ENCODE results near the gene EFNA5.

EFNA5 gene

DNA sequence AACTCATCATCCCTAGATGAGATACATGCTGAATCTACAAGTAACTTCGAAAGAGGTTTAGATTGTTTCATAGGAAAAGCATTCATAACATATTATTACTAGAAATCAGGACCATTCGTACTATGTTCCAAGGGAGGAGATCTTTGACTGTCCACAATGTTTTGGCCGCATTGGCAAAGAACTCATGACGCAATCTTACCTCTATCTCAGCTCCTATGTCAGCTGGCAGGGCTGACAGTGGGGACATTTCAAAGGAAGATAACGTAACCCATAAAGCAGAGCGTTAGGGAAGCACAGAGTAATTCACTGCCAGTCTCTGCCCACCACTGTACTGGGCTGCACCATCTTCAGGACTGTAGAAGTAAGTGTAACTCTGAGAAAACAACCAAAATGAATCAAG is 69.7 kb downstream of the EFNA5 start:
- no peak for DNase-seq

- DNase-seq = no peak
Measured at GRCh38 chr5:107598958-107599357, 71.8 kb downstream of the EFNA5 start.

DNA sequence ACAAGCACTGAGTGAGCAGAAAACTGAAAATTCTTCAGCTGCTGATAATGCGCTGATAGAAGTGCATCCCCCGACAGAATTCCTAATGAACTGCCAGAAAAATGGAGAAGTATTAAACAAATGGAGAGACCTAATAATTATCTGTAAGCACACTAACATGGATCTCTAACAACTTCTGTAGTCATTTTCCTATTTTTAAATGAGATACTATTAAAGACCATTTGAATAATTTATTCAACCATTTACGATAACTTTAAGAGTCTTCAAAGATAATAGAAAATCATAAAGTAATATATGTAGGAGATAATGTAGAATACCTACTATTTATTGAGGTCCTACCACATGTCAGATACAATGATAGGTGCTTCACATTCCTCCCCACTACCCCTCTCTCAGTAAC is 72.9 kb downstream of the EFNA5 start:
- no peak for DNase-seq

DNA sequence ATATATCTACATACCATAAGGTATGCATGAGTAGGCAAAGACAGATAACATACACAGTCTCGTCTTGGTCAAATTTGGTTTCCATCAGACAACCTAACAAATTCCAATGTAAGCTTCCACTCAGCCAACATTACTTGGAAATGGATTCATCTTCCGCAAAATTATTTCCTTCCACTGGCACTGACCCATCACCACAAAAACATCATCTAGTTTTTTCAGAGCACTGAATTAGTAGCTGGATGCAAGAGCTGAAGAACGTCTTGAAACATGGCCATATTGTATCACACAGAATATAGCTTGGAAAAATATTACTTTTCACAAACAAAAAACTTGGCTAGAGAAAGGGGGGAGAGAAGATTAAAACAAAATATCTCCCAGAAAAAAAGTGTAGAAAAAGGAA is 73.5 kb downstream of the EFNA5 start:
- DNase-seq = no peak

DNA sequence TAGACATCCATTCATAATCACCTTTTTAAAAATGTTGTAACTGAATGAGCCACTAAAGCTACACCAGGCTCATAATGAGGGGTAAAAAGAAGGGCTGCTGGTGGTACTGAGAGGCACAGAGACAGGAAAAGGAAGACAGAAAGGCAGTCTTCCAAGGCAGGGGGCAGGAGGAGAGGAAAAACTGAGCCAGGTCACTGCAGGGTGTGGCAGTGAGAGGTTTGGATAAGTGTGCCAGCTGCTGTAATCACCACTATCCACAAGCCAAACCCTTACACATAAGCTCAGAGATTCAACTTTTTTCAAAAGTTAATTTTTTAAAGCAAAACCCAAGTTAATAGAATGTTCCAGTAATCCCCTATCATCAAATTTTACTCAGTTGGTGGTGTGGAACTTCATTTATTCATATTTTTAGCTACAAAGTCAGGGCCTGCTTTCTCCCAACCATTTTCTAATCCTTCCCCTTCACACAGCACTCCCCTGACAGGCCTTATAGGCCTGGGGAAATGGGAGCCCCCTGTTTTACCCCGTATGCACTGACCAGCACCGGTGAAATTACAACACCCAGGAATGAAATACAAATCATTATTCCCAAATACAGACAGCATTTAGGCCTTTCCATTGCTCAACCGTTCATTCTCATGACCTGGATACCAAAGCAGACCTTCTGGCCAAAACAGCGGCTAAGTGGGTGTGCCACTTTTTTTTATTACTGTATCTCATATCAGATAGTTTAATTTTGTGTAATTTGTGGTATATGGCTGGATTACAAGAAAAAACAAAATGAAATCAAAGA is 76.3 kb downstream of the EFNA5 start:
- DNase-seq = no peak

DNA sequence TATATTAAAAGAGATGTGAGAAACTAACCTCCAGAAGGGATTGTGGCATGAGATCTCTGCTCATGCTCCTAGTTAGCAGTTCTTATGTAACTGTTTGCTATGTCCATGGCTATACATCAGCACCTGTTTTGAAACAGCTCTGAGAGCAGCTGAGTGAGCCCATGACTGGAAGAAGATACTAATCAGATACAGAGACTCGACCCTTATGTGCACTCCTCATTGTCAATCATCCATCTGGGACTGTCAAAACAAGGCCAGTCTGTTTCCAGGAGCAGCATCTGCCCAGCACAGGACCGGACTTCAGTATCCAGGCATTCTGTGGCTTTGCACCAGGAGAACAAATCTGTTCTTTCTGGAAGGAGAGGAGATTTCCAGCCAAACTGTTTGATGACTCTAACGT is 77.7 kb downstream of the EFNA5 start:
- DNase-seq = no peak

- DNase-seq = no peak
Measured at GRCh38 chr5:107592515-107592914, 78.2 kb downstream of the EFNA5 start.

DNA sequence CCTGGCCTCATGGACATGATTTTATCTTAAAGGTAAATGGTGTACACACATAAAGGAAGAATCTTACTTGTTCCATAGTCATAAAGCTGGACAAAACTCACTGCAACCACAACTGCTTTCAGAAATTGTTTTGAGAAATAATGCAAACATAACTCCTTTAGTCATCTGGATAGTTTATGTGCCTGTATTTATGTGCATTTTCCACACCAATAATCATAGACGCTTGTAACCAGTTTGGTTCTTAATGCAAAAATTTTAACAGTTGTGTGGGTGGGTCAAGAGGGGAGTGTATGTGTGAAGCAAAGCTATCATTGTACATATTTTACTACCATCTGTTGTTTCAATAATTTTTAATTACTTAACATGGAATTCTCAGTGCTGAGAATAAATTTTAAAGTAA is 80.1 kb downstream of the EFNA5 start:
- no peak for DNase-seq

DNA sequence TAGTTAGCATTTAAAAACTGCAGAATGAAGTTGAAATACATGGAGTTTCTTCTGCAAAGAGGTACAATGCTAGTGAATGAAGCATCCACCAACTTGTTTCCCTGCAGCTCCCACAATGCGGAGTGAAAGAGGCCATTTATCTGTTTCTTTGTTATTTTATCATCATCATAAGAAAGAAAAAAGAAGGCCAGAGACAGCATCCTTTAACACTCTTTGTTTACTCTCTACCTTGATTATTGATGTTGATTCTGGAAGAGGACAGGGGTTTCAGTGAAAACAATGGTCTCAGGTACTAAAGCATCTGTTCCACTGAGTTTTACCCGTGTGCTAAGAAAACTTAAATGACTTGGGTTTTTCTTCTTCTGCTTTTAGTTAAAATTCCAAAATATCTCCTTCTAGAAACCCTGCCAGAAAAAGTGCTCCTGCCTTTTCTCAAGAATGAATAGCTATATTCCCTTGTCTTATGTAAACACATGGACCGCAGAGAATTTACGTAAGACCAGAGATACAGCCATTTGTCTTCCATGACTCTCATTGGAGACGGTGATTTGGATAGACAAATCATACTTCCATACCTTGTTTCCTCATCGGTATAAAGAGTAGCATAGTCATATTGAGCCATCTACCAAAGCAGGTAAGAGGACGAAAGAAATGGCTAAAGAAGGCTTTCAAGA is 81.1 kb downstream of the EFNA5 start:
- DNase-seq = no peak

GRCh38 chr5:107582625-107583024 is 88.1 kb downstream of the EFNA5 start:
- DNase-seq = no peak

DNA sequence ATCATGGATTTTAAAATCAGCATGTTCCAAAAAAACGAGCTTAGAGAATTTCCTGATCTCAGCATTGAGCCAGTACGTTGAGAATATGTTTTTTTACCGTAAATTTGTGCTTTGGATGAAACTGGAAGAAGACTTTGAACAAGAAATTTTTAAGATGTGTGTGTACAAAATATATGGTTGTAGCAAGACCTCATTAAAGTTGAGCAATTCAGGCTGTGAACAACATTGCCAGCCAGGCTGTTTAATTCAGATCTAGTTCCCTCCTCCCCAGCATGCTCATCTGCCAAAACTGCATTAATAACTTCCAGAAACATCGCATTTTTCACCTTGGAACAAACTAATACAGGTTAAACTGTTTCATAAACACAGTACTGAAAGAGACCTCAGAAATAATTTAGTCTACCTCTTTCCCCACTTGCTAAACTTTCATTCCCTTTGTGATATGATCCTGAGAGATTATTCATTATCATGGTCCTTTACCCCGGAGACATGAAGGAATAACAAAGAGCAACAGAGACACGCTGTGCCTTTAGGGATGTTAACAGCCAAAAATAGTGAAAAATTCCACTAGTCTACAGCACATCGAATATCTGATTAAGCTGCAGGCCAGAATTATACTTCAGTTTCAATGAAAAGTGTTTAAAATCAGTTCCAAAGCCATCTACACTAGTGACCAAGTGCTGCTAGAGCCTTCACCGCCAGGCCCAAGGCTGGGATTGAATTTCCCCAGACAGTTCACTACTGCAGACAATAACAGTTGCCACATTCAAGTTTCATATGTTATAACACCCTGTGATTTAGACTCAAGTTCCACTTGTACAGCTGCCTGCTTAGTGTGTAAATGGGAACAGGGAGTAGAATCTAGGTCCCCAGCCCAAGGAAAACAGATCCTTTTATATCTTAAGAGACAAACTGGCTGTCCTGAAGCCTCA is 89.6 kb downstream of the EFNA5 start:
- no peak for DNase-seq

GRCh38 chr5:107578051-107578635 is 92.6 kb downstream of the EFNA5 start:
- no peak for DNase-seq

DNA sequence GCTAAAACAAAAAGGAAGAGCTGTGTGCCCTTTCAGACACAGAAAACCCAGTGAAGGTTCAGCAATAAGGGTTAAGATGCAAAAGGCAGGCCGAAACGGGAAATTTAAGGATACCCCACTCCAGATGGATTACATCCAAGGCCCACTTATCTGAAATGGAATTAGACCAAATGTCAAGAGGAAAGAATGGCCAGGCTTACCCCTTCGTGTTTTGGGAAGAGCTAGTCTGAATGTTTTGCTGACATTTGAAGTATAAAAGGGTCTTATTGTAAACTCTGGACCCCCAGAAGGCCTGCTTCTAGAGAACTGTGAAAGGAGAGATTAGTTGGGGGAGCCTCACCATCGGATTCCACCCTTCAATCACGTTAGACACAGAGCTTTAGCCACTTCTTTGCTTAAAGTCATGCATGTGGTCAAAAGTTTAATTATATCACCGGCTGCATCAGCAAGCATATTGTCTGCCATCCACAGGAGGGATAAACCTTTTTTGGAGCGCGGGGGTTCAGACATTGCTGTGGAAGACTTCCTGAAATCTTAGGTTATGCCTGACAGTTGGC is 93.3 kb downstream of the EFNA5 start:
- DNase-seq = no peak

DNA sequence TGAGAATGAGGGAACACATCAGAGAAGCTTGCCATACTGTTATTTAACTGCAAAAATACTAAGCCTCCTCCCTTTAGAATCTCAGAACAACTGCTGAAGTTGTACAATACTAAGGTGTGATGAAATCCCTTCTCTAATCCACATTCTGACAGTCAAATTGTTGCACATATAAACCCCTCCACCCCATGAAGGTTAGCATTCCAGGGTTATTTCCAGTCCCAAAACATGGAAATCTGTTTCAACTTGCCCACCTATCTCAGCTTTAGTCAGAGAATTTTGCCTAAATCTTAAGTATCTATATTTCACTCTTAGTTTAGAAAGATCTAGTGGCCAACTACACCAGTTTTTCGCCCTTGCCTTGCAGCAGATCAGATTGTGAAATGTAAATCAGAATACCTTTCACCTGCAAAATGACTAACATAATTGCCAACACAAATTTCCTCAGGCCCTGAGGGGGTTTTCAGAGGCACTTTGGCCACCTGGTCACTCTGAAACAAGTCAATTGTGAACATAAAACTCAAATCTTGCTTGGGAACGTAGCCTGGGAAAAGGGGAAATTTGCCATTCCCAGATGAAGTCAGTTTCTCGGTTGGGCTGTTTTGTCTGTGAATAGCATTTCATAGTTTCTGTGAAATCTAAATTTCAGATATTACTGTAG is 93.9 kb downstream of the EFNA5 start:
- no peak for DNase-seq

GRCh38 chr5:107576155-107576554 is 94.6 kb downstream of the EFNA5 start:
- DNase-seq = no peak

- no peak for DNase-seq
Measured at GRCh38 chr5:107574287-107574686, 96.5 kb downstream of the EFNA5 start.

DNA sequence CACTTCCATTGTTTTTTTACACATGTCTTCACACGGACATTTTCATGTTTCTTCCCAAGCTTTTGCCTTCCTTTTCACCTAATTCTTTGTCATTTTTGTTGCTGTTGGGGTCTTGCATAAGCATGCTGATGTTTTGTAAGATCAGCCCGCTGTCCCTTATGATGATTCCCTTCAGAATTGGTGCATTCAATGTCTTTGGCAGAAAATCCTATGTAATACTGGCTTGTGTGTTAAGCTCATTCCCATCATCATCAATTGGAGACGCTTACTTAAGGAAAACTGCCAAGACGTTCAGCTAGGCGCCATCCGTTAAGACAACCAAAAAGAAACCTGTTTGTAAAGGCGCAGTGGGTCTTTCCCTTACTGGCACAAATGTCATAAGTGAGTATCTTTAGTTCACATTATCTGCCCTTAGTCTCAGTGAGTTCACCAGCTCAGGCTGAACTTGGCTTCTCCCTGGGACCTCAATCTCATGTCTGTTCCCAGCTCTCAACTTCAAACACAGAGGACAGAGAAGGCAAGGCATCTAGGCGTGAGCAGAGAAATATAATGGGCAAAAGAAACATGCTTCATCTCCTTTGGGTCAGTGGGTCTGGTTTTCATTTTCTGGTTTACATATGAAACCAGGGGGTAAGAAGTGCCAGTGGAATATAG is 97.9 kb downstream of the EFNA5 start:
- no peak for DNase-seq

GRCh38 chr5:107571621-107572536 is 98.9 kb downstream of the EFNA5 start:
- peak; percentile 86 for DNase-seq

- no peak for DNase-seq
Measured at GRCh38 chr5:107570805-107571531, 99.8 kb downstream of the EFNA5 start.

GRCh38 chr5:107570181-107570580 is 100.6 kb downstream of the EFNA5 start:
- DNase-seq = no peak
